Adrenal gland (tissue), 5 donors: ENCODE results near the gene ST3GAL6.

Experiments used
- POLR2A ChIP-seq, 2 donors: fragments of 450-650 bp; IDR thresholded peaks; one replicate each; pipeline ENCODE4 v1.6.1; 2017; ENCODE audit warnings: antibody characterized with exemption in 2 of 2, mild to moderate bottlenecking in 2 of 2, moderate library complexity in 1 of 2
- TF ChIP-seq, protein P1 (sequence below), 6 experiments: fragments of 450-650 bp in 4 of 6; fragments of 200-600 bp in 2 of 6; sonication (generic) in 1 of 6; IDR thresholded peaks; 1 replicate in 5 of 6; 2 replicates in 1 of 6; pipeline versions ENCODE4 v1.5.1 to v1.8.0; 2016 to 2021; ENCODE audit warnings: antibody characterized with exemption in 6 of 6, mild to moderate bottlenecking in 2 of 6, moderate library complexity in 1 of 6
- donor health status: DM: no; HTN: no; CAD: no.

DNA sequence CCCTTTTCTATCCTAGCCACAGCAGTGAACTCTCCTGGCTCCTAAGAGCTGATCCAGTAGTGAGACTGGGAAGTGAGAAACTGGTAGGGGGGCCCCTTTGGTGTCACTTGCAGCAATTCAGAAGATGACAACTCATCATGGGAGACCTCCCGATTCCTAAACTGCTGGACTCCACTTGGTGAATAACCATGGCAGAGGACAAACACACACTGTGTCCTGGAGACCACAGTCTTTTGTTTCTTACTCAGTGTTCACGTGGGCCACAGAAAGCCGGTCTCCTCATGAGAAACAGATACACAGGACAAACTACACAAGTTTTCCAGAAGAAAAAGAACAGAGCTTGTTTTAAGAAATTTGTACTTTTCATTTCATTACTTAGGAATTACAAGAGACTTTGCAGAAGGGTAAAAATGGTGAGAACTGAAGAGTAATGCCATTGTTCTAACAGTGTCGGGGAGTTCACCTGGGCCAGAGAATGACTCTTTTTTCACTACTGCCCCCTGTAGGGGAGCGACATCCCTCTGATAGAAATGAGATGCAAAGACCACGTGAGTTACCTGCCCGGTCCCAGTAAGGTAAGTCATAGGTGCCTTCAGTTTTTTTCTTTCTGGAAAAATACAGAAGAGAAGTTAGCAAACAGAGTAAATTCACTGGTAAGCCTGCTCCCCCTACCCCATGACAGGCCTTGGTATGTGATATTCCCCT is 38.1 kb downstream of the ST3GAL6 start:
- TF ChIP-seq, protein P1, sequence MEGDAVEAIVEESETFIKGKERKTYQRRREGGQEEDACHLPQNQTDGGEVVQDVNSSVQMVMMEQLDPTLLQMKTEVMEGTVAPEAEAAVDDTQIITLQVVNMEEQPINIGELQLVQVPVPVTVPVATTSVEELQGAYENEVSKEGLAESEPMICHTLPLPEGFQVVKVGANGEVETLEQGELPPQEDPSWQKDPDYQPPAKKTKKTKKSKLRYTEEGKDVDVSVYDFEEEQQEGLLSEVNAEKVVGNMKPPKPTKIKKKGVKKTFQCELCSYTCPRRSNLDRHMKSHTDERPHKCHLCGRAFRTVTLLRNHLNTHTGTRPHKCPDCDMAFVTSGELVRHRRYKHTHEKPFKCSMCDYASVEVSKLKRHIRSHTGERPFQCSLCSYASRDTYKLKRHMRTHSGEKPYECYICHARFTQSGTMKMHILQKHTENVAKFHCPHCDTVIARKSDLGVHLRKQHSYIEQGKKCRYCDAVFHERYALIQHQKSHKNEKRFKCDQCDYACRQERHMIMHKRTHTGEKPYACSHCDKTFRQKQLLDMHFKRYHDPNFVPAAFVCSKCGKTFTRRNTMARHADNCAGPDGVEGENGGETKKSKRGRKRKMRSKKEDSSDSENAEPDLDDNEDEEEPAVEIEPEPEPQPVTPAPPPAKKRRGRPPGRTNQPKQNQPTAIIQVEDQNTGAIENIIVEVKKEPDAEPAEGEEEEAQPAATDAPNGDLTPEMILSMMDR (IDR thresholded peaks at IDR 0.05): no peak
- no peak for TF ChIP-seq POLR2A (IDR thresholded peaks at IDR 0.05)
